ENCODE data around the gene MTUS2. TPM values are rescaled to one million over a fixed set of nuclear protein-coding genes. Genes with fewer than 3 reads are reported as not detected.

MTUS2 gene
- polyA plus RNA-seq, 4 donors = 0.74 to 6.2 (median 1.6) TPM

- DNase-seq (ENCODE audit: low read depth in 4 of 4, low spot score in 3 of 4) = no peak
Measured at GRCh38 chr13:29511106-29511796, 691.1 kb downstream of the MTUS2 start.

- DNase-seq (ENCODE audit: low read depth in 4 of 4, low spot score in 3 of 4) = no peak
Measured at GRCh38 chr13:29511980-29512379, 691.8 kb downstream of the MTUS2 start.

GRCh38 chr13:29513002-29513980 is 693.2 kb downstream of the MTUS2 start:
- DNase-seq (ENCODE audit: low read depth in 4 of 4, low spot score in 3 of 4) = no peak

DNA sequence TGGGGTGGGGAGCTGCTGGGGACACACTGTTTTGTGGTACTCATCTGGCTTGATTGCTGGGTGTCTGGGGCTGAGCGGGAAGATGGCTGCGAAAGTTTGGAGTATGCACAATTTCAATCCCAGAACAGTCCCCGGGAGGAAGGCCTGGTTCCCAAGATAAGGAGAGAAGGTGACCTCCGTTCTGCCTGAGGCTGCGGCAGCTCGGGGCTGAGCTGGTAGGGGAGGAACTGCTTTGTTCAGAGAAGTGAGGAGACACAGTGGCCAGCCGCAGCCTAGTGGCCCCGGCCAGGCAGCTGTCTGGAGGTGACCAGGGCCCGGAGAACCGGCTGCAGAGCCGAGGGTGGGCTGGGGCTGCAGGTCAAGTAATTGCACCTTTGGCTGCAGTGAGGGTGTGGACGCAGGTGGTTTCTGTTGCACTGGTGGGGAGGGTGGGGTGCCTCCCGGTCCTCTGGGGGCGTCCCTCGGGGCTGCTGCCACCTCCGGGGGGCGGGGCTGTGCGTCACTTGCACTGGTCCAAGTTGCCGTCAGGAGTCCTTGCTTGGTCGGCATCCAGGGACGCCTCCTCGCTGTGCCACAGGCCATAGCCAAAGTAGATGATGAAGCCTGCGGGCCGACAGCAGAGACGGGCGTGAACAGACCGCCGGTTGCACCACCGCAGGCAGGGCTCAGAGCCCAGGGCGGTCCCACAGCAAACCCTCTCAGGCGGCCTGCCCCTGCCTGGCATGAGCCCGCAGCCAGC is 694.0 kb downstream of the MTUS2 start:
- no peak for DNase-seq (ENCODE audit: low read depth in 4 of 4, low spot score in 3 of 4)

DNA sequence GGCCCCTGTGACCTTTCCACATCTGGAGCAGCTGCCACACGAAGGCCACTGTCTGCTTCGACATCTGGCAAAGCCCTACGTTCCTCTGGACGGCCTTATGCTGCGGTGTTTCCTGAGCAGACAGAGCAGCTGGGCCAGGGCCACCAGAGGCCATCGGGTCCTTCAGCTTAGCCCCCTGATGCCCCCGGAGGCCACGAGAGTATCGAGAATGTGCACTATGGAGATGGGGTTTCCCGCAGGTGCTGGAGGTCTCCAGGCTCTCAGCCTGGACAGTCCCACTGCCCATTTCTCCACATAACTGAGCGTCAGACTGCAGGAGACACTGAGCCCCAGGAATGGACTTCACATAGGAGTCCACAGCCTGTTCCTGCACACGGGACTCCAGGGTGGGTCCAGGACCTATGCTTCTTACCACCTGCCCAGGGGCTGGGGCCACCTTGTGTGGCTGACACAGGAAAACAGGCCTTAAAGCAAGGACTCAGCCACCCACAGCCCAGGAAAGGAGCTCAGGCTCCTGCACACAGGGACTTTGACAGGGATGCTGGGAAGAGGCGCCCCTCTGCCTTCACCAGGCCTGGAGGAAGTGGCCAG is 694.7 kb downstream of the MTUS2 start:
- DNase-seq (ENCODE audit: low read depth in 4 of 4, low spot score in 3 of 4) = no peak

DNA sequence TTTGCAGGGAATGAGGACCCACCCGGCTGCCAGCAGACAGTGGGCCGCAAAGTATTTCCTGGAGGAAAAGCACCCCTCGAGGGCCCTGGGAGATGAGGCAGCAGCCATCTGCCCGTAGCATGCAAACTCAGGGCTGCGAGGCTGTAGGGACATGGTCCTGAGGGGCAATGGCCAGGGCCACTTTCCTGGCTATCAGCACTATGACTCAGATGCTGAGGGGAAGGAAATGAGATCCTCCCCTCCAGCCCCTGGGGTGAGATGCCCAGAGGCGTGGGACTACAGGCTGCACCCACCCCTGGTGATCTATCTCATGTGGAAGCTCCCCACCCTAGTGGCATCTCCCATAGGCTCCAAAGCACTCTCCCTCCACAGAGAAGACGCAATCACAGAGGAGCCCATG is 695.2 kb downstream of the MTUS2 start:
- DNase-seq (ENCODE audit: low read depth in 4 of 4, low spot score in 3 of 4) = no peak

- DNase-seq (ENCODE audit: low read depth in 4 of 4, low spot score in 3 of 4) = no peak
Measured at GRCh38 chr13:29516012-29516411, 695.9 kb downstream of the MTUS2 start.

GRCh38 chr13:29516880-29517279 is 696.7 kb downstream of the MTUS2 start:
- no peak for DNase-seq (ENCODE audit: low read depth in 4 of 4, low spot score in 3 of 4)

GRCh38 chr13:29519921-29520320 is 699.8 kb downstream of the MTUS2 start:
- DNase-seq (ENCODE audit: low read depth in 4 of 4, low spot score in 3 of 4) = no peak

GRCh38 chr13:29520671-29521070 is 700.5 kb downstream of the MTUS2 start:
- no peak for DNase-seq (ENCODE audit: low read depth in 4 of 4, low spot score in 3 of 4)

GRCh38 chr13:29521336-29521735 is 701.2 kb downstream of the MTUS2 start:
- no peak for DNase-seq (ENCODE audit: low read depth in 4 of 4, low spot score in 3 of 4)

DNA sequence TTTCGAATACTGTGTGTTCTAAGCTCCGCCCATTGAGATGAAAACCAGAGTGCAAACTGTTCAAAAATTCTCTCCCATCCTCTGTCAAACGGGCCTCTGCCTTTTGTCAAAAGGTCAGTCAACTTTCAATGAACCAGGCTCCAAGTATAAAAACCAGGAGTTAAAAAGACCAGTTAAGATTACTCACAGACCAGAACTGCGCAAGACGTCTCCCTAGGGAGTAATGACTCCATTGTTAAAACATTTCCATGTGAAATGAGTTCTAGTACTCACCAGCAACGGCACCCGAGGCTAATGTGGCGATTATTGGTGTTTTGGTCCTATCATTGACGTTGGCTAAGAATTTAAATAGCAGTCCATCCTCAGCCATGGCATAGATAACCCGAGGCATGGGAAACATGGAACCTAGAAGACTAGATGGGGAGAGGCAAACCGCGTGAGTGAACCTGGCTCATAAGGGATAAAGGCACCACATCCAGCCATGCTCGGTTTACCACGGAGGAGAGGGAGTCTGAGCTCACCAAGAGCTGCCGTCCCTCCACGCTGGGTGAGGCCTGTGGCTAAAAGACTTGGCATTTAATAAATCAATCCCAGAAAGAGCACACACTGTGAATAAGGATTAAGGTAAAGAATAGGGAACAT is 702.0 kb downstream of the MTUS2 start:
- no peak for DNase-seq (ENCODE audit: low read depth in 4 of 4, low spot score in 3 of 4)

DNA sequence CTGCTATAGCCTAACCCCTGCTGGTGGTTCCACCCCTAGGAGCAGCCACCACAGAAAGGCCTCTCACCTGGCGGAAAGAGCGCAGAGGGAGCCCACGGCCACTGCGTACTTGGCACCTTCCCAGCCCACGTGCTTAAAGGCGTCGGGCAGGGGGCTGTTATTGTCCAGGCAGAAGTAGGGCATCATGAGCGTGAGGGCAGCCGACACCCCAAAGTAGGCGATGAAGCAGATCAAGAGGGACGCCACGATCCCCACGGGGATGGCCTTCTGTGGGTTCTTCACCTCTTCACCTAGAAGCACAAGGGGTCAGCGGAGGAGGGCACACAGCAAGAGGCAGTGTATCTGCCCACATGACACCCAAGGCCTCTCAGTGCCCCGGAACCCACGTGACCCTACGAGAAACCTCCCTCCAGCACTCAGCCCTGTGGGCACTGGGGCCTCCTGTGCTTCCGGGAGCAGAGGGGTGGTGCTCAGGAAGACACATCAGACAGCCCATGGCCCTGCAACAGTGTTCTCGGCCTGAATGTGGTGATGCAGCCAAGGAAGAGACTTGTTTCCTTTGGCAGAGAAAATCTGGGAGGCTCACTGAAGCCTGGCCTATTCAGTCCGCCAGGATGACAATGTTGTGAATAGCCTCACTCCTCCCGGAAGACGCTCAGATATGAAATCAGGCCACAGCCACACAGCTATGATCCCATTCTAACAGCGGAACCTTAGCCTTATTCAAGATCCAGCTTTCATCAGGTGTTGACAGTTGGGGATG is 703.2 kb downstream of the MTUS2 start:
- DNase-seq (ENCODE audit: low read depth in 4 of 4, low spot score in 3 of 4) = no peak

GRCh38 chr13:29524176-29524575 is 704.0 kb downstream of the MTUS2 start:
- DNase-seq (ENCODE audit: low read depth in 4 of 4, low spot score in 3 of 4) = no peak

DNA sequence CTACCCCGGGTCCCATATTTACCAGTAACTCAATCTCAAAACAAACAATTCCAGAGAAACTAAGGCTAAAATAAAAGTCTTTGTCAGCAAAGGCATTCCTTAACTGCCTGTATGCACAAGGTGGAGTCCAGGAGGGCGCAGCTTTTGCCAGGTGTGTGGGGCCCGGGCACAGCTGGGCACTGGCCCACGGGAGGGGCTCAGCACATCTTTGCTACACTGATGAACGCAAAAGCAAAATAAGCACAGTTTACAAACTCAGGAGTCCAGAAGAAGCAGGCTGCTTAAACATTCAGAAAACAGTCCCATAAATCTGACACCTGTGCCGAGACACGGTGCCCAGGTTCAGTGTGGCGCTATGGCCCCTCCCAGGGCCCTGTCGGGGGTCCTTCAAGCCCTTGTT is 704.5 kb downstream of the MTUS2 start:
- DNase-seq (ENCODE audit: low read depth in 4 of 4, low spot score in 3 of 4) = no peak

DNA sequence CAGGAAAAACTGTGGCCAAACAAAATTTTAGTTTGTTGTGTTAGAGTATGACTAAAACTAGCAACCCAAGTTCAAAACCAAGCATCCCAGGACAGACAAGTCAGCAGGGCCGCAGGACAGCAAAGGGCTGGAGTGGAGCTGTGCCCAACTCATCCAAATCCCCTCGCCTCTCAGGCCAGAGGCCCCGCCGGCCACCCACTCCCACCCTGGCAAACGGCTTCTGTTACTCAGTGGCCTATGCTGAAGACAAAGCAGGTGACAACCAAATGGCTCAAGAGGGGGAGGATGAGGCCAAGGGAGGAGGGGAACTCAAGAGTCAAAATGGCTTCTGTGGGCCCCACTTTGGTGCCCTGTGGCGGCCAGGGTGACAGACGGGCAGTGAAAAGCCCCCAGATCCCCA is 705.6 kb downstream of the MTUS2 start:
- DNase-seq (ENCODE audit: low read depth in 4 of 4, low spot score in 3 of 4) = no peak

- no peak for DNase-seq (ENCODE audit: low read depth in 4 of 4, low spot score in 3 of 4)
Measured at GRCh38 chr13:29526741-29527140, 706.6 kb downstream of the MTUS2 start.

- DNase-seq (ENCODE audit: low read depth in 4 of 4, low spot score in 3 of 4) = no peak
Measured at GRCh38 chr13:29527511-29527910, 707.4 kb downstream of the MTUS2 start.

- DNase-seq (ENCODE audit: low read depth in 4 of 4, low spot score in 3 of 4) = no peak
Measured at GRCh38 chr13:29527916-29528315, 707.8 kb downstream of the MTUS2 start.

DNA sequence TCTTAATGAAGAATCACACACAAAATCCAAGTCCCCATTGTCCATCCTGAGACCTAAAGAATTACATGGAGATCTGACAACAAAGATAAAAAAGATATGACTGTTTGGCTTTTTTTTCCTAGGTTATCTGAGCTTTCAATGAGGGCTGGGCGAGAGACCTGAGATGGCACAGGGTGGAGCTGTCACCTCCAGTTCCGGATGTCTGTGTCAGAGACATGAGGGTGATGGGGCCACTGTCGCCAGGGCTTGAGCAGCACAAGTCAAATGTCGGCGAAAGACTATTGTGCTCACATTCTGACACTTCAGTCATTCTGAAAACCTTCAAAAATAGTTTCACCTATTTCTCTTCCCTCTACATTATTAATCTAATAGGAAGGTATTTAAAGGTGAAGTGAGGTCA is 709.6 kb downstream of the MTUS2 start:
- no peak for DNase-seq (ENCODE audit: low read depth in 4 of 4, low spot score in 3 of 4)

Measured in left renal pelvis (tissue), 4 donors.